Renal cortical epithelial cell (primary cell): ENCODE measurements around the gene PPFIA3. TPM values are rescaled to one million over a fixed set of nuclear protein-coding genes. Genes with fewer than 3 reads are reported as not detected.
"Not testable (repeated sequence)": the region's sequence is repeated elsewhere in the genome, so short reads cannot be mapped to it uniquely, and the experiment has no call there.

Source experiments
- DNase-seq: peaks from one replicate; pipeline ENCODE4 v3.0.0-alpha.2; 2011; ENCODE audit warnings: low read depth
- total RNA-seq: library from RNA; depleted of rRNA; stranded (reverse); fragments of >200 nt; gene quantifications from 2 replicates; pipeline ENCODE4 v1.2.3, GENCODE V29; 2014

PPFIA3 gene
- total RNA-seq, 1 donor from 2014 or later, result 2.6 TPM

GRCh38 chr19:49182010-49182847 is 62.9 kb downstream of the PPFIA3 start:
- DNase-seq, result not testable (repeated sequence)

- DNase-seq, result no peak
Observed at GRCh38 chr19:49182848-49183375, 63.6 kb downstream of the PPFIA3 start.

DNA sequence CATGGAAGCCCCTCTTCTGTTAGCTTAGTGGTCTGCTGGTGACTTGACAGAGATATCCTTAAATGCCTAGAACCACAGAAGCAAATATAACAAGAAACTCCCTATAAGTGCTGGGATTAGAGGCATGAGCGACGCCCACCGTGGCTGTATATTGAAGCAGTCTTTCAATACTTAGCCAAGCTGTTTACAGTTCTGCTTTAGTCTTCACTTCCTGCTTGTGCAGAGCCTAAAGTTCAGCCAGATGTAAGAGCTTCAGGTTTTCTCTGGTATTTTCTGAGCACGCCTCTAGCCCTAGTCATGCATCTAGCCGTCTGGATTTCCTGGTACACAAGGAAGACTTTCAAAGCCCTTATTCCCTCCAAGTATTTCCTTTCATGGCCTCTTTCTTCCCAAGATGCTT is 66.8 kb downstream of the PPFIA3 start:
- no peak for DNase-seq

DNA sequence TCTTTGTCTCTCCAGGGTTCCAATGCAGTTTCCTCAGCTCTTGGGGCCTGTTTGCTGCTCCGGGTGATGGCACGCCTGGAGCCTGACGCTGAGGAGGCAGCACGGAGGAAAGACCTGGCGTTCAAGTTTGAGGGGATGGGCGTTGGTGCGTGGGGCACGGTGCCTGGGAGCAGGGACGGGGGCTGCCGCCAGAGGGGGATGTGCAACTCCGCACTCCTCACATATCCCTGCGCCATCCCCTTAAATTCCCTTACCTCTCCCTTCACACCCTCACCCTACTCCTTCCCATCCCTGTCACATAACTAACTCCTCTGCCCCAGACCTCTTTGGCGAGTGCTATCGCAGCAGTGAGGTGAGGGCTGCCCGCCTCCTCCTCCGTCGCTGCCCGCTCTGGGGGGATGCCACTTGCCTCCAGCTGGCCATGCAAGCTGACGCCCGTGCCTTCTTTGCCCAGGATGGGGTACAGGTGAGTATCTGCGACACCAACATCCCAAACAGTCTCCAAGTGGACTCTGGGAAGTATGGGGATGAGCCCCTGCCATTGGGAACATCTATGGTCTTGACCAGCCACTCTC is 69.4 kb downstream of the PPFIA3 start:
- no peak for DNase-seq

- no peak for DNase-seq
Observed at GRCh38 chr19:49189259-49189658, 69.9 kb downstream of the PPFIA3 start.

GRCh38 chr19:49190781-49191180 is 71.4 kb downstream of the PPFIA3 start:
- DNase-seq, result no peak

DNA sequence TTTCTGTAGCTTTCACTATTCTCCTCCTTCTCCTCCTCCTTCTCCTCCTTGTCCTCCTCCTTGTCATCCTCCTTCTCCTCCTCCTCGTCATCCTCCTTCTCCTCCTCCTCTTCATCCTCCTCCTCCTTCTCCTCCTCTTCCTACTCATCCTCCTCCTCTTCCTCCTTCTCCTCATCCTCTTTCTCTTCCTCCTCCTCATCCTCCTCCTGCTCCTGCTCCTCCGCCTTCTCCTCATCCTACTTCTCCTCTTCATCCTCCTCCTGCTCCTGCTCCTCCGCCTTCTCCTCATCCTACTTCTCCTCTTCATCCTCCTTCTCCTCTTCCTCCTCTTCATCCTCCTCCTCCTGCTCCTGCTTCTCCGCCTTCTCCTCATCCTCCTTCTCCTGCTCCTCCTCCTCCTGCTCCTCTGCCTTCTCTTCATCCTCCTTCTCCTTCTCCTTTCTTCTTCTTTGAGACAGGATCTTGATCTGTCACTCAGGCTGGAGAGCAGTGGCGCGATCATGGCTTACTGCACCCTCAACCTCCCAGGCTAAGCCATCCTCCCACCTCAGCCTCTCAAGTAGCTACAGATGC is 74.6 kb downstream of the PPFIA3 start:
- DNase-seq, result no peak

DNA sequence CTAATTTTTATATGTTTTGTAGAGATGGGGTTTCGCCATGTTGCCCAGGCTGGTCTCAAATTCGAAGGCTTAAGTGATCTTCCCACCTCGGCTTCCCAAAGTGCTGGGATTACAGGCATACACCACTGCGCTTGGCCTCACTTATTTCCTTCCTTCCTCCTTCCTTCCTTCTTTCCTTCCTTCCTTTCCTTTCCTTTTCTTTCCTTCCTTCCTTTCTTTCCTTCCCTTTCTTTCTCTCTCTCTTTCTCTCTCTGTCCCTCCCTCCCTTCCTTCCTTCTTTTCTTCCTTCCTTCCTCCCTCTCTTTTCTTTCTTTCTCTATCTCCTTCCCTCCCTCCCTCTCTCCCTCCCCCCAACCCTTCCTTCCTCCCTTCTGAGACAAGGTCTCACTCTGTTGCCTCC is 75.1 kb downstream of the PPFIA3 start:
- no peak for DNase-seq

GRCh38 chr19:49196527-49197240 is 77.3 kb downstream of the PPFIA3 start:
- no peak for DNase-seq

GRCh38 chr19:49200238-49200862 is 81.0 kb downstream of the PPFIA3 start:
- DNase-seq, result no peak

Other genes with a start within 250 kb of the PPFIA3 start
- 28.1 and 29.9 TPM in 2 replicates for gene PPP1R15A, start 247.1 kb upstream of the PPFIA3 start, total RNA-seq
- 0.10 TPM in 1 of 2 replicates, not detected in the other for gene TULP2, start 220.8 kb upstream of the PPFIA3 start, total RNA-seq
- gene NUCB1, start 219.2 kb upstream of the PPFIA3 start, total RNA-seq, result 100 and 287 TPM in 2 replicates
- 0.10 and 1.7 TPM in 2 replicates for gene DHDH, start 185.8 kb upstream of the PPFIA3 start, total RNA-seq
- gene BAX, start 164.7 kb upstream of the PPFIA3 start, total RNA-seq, result 101 and 135 TPM in 2 replicates
- gene FTL, start 154.2 kb upstream of the PPFIA3 start, total RNA-seq, result 1,420 and 1,436 TPM in 2 replicates
- 42.9 and 72.1 TPM in 2 replicates for gene GYS1, start 126.2 kb upstream of the PPFIA3 start, total RNA-seq
- 170 and 313 TPM in 2 replicates for gene RUVBL2, start 125.7 kb upstream of the PPFIA3 start, total RNA-seq
- gene LHB, start 102.5 kb upstream of the PPFIA3 start, total RNA-seq, result 0.25 TPM in 1 of 2 replicates, not detected in the other
- gene CGB3, start 95.2 kb upstream of the PPFIA3 start, total RNA-seq, result not detected in 2 replicates
- gene CGB2, start 87.7 kb upstream of the PPFIA3 start, total RNA-seq, result 1.0 TPM in 1 of 2 replicates, not detected in the other
- gene CGB1, start 82.6 kb upstream of the PPFIA3 start, total RNA-seq, result 1.4 TPM in 1 of 2 replicates, not detected in the other
- gene CGB5, start 75.7 kb upstream of the PPFIA3 start, total RNA-seq, result not detected in 2 replicates
- gene CGB8, start 70.4 kb upstream of the PPFIA3 start, total RNA-seq, result 1.2 TPM in 1 of 2 replicates, not detected in the other
- gene CGB7, start 61.8 kb upstream of the PPFIA3 start, total RNA-seq, result 0.25 and 0.35 TPM in 2 replicates
- 0.25 and 0.52 TPM in 2 replicates for gene NTF4, start 54.7 kb upstream of the PPFIA3 start, total RNA-seq
- gene KCNA7, start 46.8 kb upstream of the PPFIA3 start, total RNA-seq, result not detected in 2 replicates
- 82.8 and 138 TPM in 2 replicates for gene SNRNP70, start 34.1 kb upstream of the PPFIA3 start, total RNA-seq
- 2.5 and 7.5 TPM in 2 replicates for gene LIN7B, start 5.2 kb upstream of the PPFIA3 start, total RNA-seq
- 0.45 TPM in 1 of 2 replicates, not detected in the other for gene C19orf73, start 401 bp upstream of the PPFIA3 start, total RNA-seq
- gene HRC, start 35.9 kb downstream of the PPFIA3 start, total RNA-seq, result not detected in 2 replicates
- gene TRPM4, start 38.2 kb downstream of the PPFIA3 start, total RNA-seq, result 15.3 and 30.4 TPM in 2 replicates
- 0.25 TPM in 1 of 2 replicates, not detected in the other for gene SLC6A16, start 205.6 kb downstream of the PPFIA3 start, total RNA-seq
- not detected in 2 replicates for gene CD37, start 215.9 kb downstream of the PPFIA3 start, total RNA-seq
- gene TEAD2, start 242.9 kb downstream of the PPFIA3 start, total RNA-seq, result 28.0 and 34.2 TPM in 2 replicates
- 0.17 and 0.35 TPM in 2 replicates for gene DKKL1, start 244.3 kb downstream of the PPFIA3 start, total RNA-seq